K562 (cell line): Measurements from ENCODE around the gene BPNT1. TPM values are rescaled to one million over a fixed set of nuclear protein-coding genes. Genes with fewer than 3 reads are reported as not detected.

Experiments
- ASH1L ChIP-seq: fragments of 450-650 bp; IDR thresholded peaks from 2 replicates; pipeline ENCODE4 v1.6.1; 2018; ENCODE audit warnings: borderline replicate concordance, mild to moderate bottlenecking, low read depth; ENCODE audit not compliant: partially characterized antibody
- CCAR2 ChIP-seq: fragments of 200-400 bp; formaldehyde crosslinking; IDR thresholded peaks from 2 replicates; pipeline ENCODE4 v1.6.1; 2017; ENCODE audit warnings: mild to moderate bottlenecking, low read depth, low read length
- CHCHD3 ChIP-seq: fragments of 250-450 bp; sonication (Bioruptor Pico); IDR thresholded peaks from 2 replicates; pipeline ENCODE4 v2.1.2; 2022; ENCODE audit warnings: mild to moderate bottlenecking
- GATAD2B ChIP-seq: fragments of 450-650 bp; IDR thresholded peaks from 2 replicates; pipeline ENCODE4 v1.6.1; 2017; ENCODE audit warnings: mild to moderate bottlenecking, borderline replicate concordance
- KLF16 ChIP-seq: IDR thresholded peaks from 2 replicates; pipeline ENCODE4 v1.6.1; 2016; ENCODE audit warnings: antibody characterized with exemption
- POLR3A ChIP-seq: IDR thresholded peaks from 2 replicates; pipeline ENCODE4 v1.6.1; 2011; ENCODE audit warnings: borderline replicate concordance, mild to moderate bottlenecking, moderate library complexity; ENCODE audit not compliant: insufficient read length, insufficient read depth; ENCODE audit errors: extremely low read depth
- PURB ChIP-seq: sonication (generic); formaldehyde crosslinking; IDR thresholded peaks from 2 replicates; pipeline ENCODE4 v1.9.0; 2021; ENCODE audit warnings: low read depth, mild to moderate bottlenecking, missing genetic modification reagents
- TAL1 ChIP-seq: fragments of 450-650 bp; IDR thresholded peaks from 2 replicates; pipeline ENCODE4 v1.6.1; 2016; ENCODE audit warnings: mild to moderate bottlenecking
- ZNF217 ChIP-seq: sonication (generic); formaldehyde crosslinking; IDR thresholded peaks from 2 replicates; pipeline ENCODE4 v1.8.0; 2022; ENCODE audit warnings: mild to moderate bottlenecking, missing genetic modification reagents
- ZNF3 ChIP-seq: fragments of 250-450 bp; sonication (Bioruptor Pico); IDR thresholded peaks from 2 replicates; pipeline ENCODE4 v1.5.0; 2021; ENCODE audit warnings: mild to moderate bottlenecking, moderate library complexity
- polyA plus RNA-seq, 8 experiments: library from polyadenylated mRNA; depleted of rRNA in 4 of 8; stranded (reverse) in 5 of 8; unstranded in 3 of 8; fragments of >200 nt; fragmentation: Nextera tagmentation in 2 of 8; fragmentation: Illumina TruSeq in 1 of 8; extraction: Ambion mirVana in 2 of 8; extraction: Trizol in 1 of 8; gene quantifications; 2 replicates each; pipeline versions ENCODE4 v1.2.1 to v1.2.3, GENCODE V29; 2011 to 2014; ENCODE audit warnings: inconsistent platforms in 1 of 8, missing spikeins in 1 of 8
- total RNA-seq, 7 experiments: library from RNA; depleted of rRNA in 6 of 7; stranded (reverse); fragments of >200 nt in 6 of 7; fragmentation: Illumina TruSeq in 2 of 7; extraction: Trizol in 2 of 7; gene quantifications; 2 replicates each; pipeline versions ENCODE4 v1.2.1 to v1.2.3, GENCODE V29; 2011 to 2021; ENCODE audit warnings: low replicate concordance in 1 of 7
- TF ChIP-seq, protein P1 (sequence below), 2 experiments: fragments of 150-350 bp in 1 of 2; IDR thresholded peaks; 2 replicates each; pipeline ENCODE4 v1.6.1; 2012 to 2016; ENCODE audit warnings: low read depth in 2 of 2, low read length in 2 of 2, mild to moderate bottlenecking in 1 of 2, moderate library complexity in 1 of 2
- TF ChIP-seq, protein P2 (sequence below): fragments of 450-650 bp; IDR thresholded peaks from 2 replicates; pipeline ENCODE4 v1.6.1; 2014; ENCODE audit warnings: low read depth, mild to moderate bottlenecking, moderate library complexity, borderline replicate concordance
- TF ChIP-seq, protein P3 (sequence below): fragments of 450-650 bp; IDR thresholded peaks from 2 replicates; pipeline ENCODE4 v1.6.1; 2016; ENCODE audit warnings: low read depth

BPNT1 gene
- total and polyA plus RNA-seq, 9 of the 15 experiments (the other 6 are each of a cell fraction or from before 2014, with no cell fraction given), result 30.2 to 73.8 (median 40.5) TPM

DNA sequence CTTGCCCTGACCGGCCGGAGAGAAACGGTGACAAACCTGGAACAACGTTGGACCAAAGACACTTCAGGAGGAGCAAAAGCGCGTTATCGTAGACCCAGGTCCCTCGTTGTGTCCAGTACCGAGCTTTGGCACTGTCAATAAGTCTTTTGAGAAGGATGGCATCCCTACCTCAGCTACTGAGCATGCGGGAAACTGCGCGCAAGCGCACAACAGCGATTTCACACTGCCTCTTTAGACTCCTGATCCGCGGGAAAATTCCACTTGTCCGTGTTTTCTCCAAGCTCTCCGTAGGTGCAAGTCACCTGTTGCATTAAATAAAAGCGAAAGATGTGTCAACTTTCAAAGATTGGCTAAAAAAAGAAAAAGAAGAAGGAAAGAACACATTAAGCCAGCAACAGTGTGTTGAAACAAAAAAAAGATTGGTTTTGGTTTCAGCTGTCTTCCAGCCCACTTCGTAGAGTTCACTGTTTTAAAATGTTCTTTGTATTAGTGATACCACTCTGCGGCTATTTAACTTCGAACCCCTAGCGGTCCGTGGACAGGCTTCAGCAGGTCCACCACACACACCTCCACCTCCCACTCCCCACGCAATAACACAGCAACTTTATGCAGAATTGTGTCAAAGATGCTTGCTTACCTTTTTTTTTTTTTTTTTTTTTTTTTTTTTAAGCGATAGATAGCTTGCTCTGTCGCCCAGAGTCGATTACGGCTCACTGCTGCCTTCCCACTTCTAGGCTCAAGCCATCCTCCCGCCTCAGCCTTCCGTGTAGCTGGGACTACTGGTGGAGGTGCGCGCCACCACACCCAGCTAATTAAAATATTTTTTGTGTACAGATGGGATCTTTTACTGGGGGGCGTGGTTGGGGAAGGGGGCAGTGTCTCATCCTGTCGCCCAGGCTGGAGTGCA, at the start of gene BPNT1 (continued):
- TF ChIP-seq, protein P1, sequence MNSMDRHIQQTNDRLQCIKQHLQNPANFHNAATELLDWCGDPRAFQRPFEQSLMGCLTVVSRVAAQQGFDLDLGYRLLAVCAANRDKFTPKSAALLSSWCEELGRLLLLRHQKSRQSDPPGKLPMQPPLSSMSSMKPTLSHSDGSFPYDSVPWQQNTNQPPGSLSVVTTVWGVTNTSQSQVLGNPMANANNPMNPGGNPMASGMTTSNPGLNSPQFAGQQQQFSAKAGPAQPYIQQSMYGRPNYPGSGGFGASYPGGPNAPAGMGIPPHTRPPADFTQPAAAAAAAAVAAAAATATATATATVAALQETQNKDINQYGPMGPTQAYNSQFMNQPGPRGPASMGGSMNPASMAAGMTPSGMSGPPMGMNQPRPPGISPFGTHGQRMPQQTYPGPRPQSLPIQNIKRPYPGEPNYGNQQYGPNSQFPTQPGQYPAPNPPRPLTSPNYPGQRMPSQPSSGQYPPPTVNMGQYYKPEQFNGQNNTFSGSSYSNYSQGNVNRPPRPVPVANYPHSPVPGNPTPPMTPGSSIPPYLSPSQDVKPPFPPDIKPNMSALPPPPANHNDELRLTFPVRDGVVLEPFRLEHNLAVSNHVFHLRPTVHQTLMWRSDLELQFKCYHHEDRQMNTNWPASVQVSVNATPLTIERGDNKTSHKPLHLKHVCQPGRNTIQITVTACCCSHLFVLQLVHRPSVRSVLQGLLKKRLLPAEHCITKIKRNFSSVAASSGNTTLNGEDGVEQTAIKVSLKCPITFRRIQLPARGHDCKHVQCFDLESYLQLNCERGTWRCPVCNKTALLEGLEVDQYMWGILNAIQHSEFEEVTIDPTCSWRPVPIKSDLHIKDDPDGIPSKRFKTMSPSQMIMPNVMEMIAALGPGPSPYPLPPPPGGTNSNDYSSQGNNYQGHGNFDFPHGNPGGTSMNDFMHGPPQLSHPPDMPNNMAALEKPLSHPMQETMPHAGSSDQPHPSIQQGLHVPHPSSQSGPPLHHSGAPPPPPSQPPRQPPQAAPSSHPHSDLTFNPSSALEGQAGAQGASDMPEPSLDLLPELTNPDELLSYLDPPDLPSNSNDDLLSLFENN (IDR thresholded peaks at IDR 0.05; ENCODE audit: low read depth in 2 of 2, low read length in 2 of 2), result 0 out of 4 replicates have a peak, but pooled peaks of 1 of the 2 experiments have one; percentile 4
- TF ChIP-seq, protein P2, sequence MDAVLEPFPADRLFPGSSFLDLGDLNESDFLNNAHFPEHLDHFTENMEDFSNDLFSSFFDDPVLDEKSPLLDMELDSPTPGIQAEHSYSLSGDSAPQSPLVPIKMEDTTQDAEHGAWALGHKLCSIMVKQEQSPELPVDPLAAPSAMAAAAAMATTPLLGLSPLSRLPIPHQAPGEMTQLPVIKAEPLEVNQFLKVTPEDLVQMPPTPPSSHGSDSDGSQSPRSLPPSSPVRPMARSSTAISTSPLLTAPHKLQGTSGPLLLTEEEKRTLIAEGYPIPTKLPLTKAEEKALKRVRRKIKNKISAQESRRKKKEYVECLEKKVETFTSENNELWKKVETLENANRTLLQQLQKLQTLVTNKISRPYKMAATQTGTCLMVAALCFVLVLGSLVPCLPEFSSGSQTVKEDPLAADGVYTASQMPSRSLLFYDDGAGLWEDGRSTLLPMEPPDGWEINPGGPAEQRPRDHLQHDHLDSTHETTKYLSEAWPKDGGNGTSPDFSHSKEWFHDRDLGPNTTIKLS, result 0 out of 2 replicates have a peak, but pooled peaks have one; percentile 27
- TF ChIP-seq PURB (no peak), ASH1L (no peak), KLF16 (no peak), CHCHD3 (no peak), TAL1 (no peak), ZNF217 (CRISPR knock-in tag) (no peak), ZNF3 (CRISPR knock-in tag) (no peak), GATAD2B (peak; percentile 15; the same call in 1 of the 2 replicates), POLR3A (no peak), CCAR2 (no peak)
- TF ChIP-seq, protein P3, sequence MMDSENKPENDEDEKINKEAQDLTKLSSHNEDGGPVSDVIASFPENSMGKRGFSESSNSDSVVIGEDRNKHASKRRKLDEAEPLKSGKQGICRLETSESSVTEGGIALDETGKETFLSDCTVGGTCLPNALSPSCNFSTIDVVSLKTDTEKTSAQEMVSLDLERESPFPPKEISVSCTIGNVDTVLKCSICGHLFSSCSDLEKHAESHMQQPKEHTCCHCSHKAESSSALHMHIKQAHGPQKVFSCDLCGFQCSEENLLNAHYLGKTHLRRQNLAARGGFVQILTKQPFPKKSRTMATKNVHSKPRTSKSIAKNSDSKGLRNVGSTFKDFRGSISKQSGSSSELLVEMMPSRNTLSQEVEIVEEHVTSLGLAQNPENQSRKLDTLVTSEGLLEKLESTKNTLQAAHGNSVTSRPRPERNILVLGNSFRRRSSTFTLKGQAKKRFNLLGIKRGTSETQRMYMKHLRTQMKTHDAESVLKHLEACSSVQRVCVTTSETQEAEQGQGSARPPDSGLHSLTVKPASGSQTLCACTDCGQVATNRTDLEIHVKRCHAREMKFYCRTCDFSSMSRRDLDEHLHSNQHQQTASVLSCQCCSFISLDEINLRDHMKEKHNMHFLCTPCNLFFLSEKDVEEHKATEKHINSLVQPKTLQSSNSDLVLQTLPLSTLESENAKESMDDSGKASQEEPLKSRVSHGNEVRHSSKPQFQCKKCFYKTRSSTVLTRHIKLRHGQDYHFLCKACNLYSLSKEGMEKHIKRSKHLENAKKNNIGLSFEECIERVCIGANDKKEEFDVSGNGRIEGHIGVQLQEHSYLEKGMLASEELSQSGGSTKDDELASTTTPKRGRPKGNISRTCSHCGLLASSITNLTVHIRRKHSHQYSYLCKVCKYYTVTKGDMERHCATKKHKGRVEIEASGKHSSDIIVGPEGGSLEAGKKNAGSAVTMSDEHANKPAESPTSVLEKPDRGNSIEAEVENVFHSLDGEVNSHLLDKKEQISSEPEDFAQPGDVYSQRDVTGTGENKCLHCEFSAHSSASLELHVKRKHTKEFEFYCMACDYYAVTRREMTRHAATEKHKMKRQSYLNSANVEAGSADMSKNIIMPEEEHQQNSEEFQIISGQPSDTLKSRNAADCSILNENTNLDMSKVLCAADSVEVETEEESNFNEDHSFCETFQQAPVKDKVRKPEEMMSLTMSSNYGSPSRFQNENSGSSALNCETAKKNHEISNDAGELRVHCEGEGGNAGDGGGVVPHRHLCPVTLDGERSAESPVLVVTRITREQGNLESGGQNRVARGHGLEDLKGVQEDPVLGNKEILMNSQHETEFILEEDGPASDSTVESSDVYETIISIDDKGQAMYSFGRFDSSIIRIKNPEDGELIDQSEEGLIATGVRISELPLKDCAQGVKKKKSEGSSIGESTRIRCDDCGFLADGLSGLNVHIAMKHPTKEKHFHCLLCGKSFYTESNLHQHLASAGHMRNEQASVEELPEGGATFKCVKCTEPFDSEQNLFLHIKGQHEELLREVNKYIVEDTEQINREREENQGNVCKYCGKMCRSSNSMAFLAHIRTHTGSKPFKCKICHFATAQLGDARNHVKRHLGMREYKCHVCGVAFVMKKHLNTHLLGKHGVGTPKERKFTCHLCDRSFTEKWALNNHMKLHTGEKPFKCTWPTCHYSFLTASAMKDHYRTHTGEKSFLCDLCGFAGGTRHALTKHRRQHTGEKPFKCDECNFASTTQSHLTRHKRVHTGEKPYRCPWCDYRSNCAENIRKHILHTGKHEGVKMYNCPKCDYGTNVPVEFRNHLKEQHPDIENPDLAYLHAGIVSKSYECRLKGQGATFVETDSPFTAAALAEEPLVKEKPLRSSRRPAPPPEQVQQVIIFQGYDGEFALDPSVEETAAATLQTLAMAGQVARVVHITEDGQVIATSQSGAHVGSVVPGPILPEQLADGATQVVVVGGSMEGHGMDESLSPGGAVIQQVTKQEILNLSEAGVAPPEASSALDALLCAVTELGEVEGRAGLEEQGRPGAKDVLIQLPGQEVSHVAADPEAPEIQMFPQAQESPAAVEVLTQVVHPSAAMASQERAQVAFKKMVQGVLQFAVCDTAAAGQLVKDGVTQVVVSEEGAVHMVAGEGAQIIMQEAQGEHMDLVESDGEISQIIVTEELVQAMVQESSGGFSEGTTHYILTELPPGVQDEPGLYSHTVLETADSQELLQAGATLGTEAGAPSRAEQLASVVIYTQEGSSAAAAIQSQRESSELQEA, result no peak; the same call in 1 of the 2 replicates
